Epithelial cell of esophagus (primary cell): ENCODE measurements around the gene NALCN.
"Not testable (repeated sequence)": the region's sequence is repeated elsewhere in the genome, so short reads cannot be mapped to it uniquely, and the experiment has no call there.

Experiments used
- DNase-seq: peaks from one replicate; pipeline ENCODE4 v3.0.0; 2010; ENCODE audit warnings: low read depth
- H3K4me3 ChIP-seq: 2 replicates; pipeline ENCODE4 v1.5.1; 2011; ENCODE audit warnings: mild to moderate bottlenecking, low read length, control low read depth
- TF ChIP-seq, protein P1 (sequence below): IDR thresholded peaks from 2 replicates; pipeline ENCODE4 v1.5.1; 2011; ENCODE audit warnings: low read depth, mild to moderate bottlenecking, low read length, control low read depth, inconsistent platforms; ENCODE audit not compliant: insufficient read depth; ENCODE audit errors: missing control alignments

NALCN gene

DNA sequence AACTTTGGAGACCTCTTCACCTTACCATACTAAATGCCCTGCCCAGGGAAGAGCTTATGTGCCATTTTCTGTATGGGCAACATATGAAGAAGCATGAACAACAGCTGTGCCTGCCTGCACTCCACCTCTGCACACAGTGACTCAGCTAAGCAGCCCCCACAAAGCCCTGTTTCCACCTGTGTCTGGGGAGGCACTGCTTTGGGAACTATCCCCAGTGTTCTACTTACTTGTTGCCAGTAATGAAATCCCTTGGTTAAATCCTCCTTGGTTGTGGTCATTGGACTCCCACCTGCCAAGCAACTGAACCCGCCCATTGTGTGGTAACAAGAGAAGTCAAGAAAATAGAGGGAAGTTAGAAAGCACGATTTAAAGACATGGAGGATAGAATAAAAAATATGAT lies 84.6 kb downstream of the NALCN start:
- H3K4me3 ChIP-seq, result no peak overlapping the region
- no peak for DNase-seq
- TF ChIP-seq, protein P1, sequence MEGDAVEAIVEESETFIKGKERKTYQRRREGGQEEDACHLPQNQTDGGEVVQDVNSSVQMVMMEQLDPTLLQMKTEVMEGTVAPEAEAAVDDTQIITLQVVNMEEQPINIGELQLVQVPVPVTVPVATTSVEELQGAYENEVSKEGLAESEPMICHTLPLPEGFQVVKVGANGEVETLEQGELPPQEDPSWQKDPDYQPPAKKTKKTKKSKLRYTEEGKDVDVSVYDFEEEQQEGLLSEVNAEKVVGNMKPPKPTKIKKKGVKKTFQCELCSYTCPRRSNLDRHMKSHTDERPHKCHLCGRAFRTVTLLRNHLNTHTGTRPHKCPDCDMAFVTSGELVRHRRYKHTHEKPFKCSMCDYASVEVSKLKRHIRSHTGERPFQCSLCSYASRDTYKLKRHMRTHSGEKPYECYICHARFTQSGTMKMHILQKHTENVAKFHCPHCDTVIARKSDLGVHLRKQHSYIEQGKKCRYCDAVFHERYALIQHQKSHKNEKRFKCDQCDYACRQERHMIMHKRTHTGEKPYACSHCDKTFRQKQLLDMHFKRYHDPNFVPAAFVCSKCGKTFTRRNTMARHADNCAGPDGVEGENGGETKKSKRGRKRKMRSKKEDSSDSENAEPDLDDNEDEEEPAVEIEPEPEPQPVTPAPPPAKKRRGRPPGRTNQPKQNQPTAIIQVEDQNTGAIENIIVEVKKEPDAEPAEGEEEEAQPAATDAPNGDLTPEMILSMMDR, result no peak

DNA sequence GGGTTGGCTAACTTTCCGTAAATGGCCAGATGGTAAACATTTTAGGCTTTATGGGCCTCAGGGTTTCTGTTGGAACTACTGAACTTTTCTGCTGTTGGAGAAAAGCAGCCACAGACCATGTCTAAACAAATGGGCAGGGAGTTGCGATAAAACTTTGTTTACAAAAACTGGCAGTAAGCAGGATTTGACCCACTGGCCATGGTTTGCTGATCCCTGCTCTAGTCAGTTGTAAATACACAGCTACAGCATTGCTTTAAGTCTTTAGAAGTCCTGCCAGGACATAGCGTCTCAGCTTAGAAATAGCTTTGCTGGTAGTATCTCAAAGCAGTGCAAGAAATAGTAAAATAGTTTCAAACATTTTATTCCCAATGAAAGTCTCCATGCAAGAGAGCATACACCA lies 88.4 kb downstream of the NALCN start:
- H3K4me3 ChIP-seq, result no peak overlapping the region
- TF ChIP-seq, protein P1, result no peak
- DNase-seq, result no peak

DNA sequence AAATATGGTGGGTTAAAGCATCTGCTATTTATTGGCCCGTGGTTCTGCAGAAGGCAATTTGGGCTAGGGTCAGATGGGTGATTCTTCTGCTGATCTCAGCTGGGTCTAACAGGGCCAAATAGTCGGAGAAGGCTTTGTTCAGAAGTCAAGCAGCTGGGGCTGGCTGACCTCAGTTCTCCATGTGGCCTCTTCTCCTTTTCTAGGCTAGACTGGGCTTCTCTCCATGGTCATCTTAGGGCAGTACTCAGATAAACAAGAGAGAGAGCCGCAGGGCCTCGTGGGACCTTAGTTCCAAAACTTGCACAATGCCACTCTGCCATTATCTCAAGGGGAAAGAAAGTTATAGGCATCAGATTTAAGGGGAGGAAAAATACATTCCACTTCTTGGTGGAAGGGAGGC lies 89.6 kb downstream of the NALCN start:
- TF ChIP-seq, protein P1, result no peak
- H3K4me3 ChIP-seq, result no peak overlapping the region

GRCh38 chr13:101325423-101325822 lies 90.9 kb downstream of the NALCN start:
- TF ChIP-seq, protein P1, result no peak
- DNase-seq, result no peak
- no peak overlapping the region for H3K4me3 ChIP-seq

More for the DNA sequence above, 89.6 kb downstream of the NALCN start:
- no peak for DNase-seq

- no peak overlapping the region for H3K4me3 ChIP-seq
- DNase-seq, result peak; percentile 60
- TF ChIP-seq, protein P1, result no peak
Measured at GRCh38 chr13:101323601-101324000, 92.7 kb downstream of the NALCN start.

DNA sequence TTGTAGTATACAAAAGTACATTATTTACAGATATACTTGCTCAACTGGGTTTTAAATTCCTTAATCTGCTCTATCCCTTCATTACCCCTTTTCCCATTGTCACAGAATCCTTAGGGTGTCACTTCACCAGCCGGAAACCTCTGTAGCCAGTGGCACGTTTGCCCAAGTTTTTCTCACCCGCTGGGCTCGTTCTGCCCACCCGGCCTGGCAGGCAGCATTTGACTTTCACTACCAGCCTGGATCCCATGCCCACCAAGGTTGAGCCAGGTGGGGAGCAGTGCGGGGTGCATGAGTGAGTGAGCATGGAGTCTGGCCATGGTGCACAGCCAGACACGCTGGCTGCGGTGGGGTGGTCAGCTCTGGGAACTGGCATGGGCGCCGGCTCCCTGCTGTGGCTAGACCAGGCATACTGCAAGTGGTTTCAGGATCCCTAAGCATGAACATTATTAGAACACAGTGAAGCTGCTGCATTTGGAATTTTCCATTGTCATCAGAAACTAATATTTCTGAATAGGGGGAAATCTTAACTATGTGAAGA lies 98.3 kb downstream of the NALCN start:
- TF ChIP-seq, protein P1, result no peak
- no peak overlapping the region for H3K4me3 ChIP-seq
- no peak for DNase-seq

DNA sequence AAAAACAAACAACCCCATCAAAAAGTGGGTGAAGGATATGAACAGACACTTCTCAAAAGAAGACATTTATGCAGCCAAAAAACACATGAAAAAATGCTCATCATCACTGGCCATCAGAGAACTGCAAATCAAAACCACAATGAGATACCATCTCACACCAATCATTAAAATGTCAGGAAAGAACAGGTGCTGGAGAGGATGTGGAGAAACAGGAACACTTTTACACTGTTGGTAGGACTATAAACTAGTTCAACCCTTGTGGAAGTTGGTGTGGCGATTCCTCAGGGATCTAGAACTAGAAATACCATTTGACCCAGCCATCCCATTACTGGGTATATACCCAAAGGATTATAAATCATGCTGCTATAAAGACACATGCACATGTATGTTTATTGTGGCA lies 102.8 kb downstream of the NALCN start:
- not testable (repeated sequence) for DNase-seq, H3K4me3 ChIP-seq

DNA sequence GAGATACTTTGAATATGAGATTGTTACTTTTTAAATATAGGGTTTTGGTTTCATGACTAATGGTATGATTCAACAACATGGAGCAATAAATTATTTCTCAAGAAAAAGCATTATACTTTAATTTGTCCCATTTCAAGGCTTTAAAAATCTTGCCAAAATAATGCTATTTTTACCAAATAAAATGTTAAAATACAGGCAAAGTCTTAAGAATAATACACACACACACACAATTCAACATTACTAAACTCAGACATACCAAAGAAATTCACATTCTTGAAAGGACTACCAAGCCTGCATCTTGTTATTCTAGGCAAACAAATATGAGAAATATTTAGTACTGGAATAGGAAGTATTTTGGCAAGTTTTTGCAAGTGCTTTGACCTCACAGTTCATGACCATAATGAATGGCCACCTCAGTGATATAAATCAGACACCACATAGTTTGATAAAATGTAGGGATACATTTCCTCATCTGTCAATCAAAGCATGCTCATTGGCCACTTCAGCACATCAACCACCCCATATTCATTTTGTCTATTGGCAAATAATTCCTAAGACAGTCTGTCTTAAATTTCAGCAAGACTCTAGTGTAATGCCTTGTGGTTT lies 107.2 kb downstream of the NALCN start:
- peak; percentile 16 for DNase-seq
- no peak overlapping the region for H3K4me3 ChIP-seq
- TF ChIP-seq, protein P1, result no peak
